Measurements from ENCODE around the gene SULT4A1.
"Not testable (repeated sequence)": the region's sequence is repeated elsewhere in the genome, so short reads cannot be mapped to it uniquely, and the experiment has no call there.

The SULT4A1 gene

GRCh38 chr22:43862074-43862881 lies at the start of gene SULT4A1:
TSS of gene SULT4A1 (minus strand) at chr22:43862513. CDS start at chr22:43862382, 131 bp downstream.
- DNase-seq = no peak

GRCh38 chr22:43911351-43911750 lies 49.0 kb upstream of the SULT4A1 start:
- DNase-seq = no peak

- no peak for DNase-seq
Observed at GRCh38 chr22:43910178-43910695, 47.9 kb upstream of the SULT4A1 start.

GRCh38 chr22:43909708-43910107 lies 47.4 kb upstream of the SULT4A1 start:
- no peak for DNase-seq

- no peak for DNase-seq
Observed at GRCh38 chr22:43905681-43906080, 43.4 kb upstream of the SULT4A1 start.

- peak in 1 of 2 experiments; percentile 13 for DNase-seq
Observed at GRCh38 chr22:43904412-43904811, 42.1 kb upstream of the SULT4A1 start.

GRCh38 chr22:43903033-43903432 lies 40.7 kb upstream of the SULT4A1 start:
- not testable (repeated sequence) for DNase-seq

- no peak for DNase-seq
Observed at GRCh38 chr22:43901976-43902643, 39.8 kb upstream of the SULT4A1 start.

- no peak for DNase-seq
Observed at GRCh38 chr22:43900206-43900605, 37.9 kb upstream of the SULT4A1 start.

- no peak for DNase-seq
Observed at GRCh38 chr22:43897751-43898261, 35.5 kb upstream of the SULT4A1 start.

GRCh38 chr22:43895986-43896645 lies 33.8 kb upstream of the SULT4A1 start:
- no peak for DNase-seq

GRCh38 chr22:43894122-43894521 lies 31.8 kb upstream of the SULT4A1 start:
- DNase-seq = no peak

- DNase-seq = no peak
Observed at GRCh38 chr22:43893266-43893665, 31.0 kb upstream of the SULT4A1 start.

- DNase-seq = no peak
Observed at GRCh38 chr22:43892183-43892894, 30.0 kb upstream of the SULT4A1 start.

GRCh38 chr22:43891360-43892182 lies 29.3 kb upstream of the SULT4A1 start, which contains the start of gene PNPLA5:
TSS of gene PNPLA5 (minus strand) at chr22:43892013. CDS start at chr22:43891880, 133 bp downstream.
- DNase-seq = peak; percentile 27 to 28

- no peak for DNase-seq
Observed at GRCh38 chr22:43890901-43891331, 28.6 kb upstream of the SULT4A1 start.

- DNase-seq = no peak
Observed at GRCh38 chr22:43889860-43890253, 27.5 kb upstream of the SULT4A1 start.

GRCh38 chr22:43889201-43889859 lies 27.0 kb upstream of the SULT4A1 start:
- DNase-seq = no peak

- DNase-seq = no peak
Observed at GRCh38 chr22:43888740-43889139, 26.4 kb upstream of the SULT4A1 start.

GRCh38 chr22:43887391-43887790 lies 25.1 kb upstream of the SULT4A1 start:
- DNase-seq = no peak

- no peak for DNase-seq
Observed at GRCh38 chr22:43886231-43886630, 23.9 kb upstream of the SULT4A1 start.

Measured in stimulated activated CD4-positive, alpha-beta T cell treated with anti-CD3 and anti-CD28 coated beads, Interleukin-4, amount 100 ng/mL, for 4 hours (primary cell).